ENCODE measurements around the gene KIF26B.

- TF ChIP-seq, protein P1, sequence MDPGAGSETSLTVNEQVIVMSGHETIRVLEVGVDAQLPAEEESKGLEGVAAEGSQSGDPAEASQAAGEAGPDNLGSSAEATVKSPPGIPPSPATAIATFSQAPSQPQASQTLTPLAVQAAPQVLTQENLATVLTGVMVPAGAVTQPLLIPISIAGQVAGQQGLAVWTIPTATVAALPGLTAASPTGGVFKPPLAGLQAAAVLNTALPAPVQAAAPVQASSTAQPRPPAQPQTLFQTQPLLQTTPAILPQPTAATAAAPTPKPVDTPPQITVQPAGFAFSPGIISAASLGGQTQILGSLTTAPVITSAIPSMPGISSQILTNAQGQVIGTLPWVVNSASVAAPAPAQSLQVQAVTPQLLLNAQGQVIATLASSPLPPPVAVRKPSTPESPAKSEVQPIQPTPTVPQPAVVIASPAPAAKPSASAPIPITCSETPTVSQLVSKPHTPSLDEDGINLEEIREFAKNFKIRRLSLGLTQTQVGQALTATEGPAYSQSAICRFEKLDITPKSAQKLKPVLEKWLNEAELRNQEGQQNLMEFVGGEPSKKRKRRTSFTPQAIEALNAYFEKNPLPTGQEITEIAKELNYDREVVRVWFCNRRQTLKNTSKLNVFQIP (CRISPR knock-in tag; IDR thresholded peaks at IDR 0.05; ENCODE audit: borderline replicate concordance, low read depth), result no peak
- TF ChIP-seq, protein P2, sequence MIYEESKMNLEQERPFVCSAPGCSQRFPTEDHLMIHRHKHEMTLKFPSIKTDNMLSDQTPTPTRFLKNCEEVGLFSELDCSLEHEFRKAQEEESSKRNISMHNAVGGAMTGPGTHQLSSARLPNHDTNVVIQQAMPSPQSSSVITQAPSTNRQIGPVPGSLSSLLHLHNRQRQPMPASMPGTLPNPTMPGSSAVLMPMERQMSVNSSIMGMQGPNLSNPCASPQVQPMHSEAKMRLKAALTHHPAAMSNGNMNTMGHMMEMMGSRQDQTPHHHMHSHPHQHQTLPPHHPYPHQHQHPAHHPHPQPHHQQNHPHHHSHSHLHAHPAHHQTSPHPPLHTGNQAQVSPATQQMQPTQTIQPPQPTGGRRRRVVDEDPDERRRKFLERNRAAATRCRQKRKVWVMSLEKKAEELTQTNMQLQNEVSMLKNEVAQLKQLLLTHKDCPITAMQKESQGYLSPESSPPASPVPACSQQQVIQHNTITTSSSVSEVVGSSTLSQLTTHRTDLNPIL (CRISPR knock-in tag; IDR thresholded peaks at IDR 0.05; ENCODE audit: low read depth), result no peak
- TF ChIP-seq PATZ1 (CRISPR knock-in tag; IDR thresholded peaks at IDR 0.05; ENCODE audit: borderline replicate concordance) (no peak), ZFP3 (CRISPR knock-in tag; IDR thresholded peaks at IDR 0.05) (no peak), TOX (CRISPR knock-in tag; IDR thresholded peaks at IDR 0.05; ENCODE audit: borderline replicate concordance) (no peak), GLIS3 (CRISPR knock-in tag; IDR thresholded peaks at IDR 0.05) (no peak)
- TF ChIP-seq, protein P3, sequence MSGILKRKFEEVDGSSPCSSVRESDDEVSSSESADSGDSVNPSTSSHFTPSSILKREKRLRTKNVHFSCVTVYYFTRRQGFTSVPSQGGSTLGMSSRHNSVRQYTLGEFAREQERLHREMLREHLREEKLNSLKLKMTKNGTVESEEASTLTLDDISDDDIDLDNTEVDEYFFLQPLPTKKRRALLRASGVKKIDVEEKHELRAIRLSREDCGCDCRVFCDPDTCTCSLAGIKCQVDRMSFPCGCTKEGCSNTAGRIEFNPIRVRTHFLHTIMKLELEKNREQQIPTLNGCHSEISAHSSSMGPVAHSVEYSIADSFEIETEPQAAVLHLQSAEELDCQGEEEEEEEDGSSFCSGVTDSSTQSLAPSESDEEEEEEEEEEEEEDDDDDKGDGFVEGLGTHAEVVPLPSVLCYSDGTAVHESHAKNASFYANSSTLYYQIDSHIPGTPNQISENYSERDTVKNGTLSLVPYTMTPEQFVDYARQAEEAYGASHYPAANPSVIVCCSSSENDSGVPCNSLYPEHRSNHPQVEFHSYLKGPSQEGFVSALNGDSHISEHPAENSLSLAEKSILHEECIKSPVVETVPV (CRISPR knock-in tag; IDR thresholded peaks at IDR 0.05), result no peak
- TF ChIP-seq, protein P4, sequence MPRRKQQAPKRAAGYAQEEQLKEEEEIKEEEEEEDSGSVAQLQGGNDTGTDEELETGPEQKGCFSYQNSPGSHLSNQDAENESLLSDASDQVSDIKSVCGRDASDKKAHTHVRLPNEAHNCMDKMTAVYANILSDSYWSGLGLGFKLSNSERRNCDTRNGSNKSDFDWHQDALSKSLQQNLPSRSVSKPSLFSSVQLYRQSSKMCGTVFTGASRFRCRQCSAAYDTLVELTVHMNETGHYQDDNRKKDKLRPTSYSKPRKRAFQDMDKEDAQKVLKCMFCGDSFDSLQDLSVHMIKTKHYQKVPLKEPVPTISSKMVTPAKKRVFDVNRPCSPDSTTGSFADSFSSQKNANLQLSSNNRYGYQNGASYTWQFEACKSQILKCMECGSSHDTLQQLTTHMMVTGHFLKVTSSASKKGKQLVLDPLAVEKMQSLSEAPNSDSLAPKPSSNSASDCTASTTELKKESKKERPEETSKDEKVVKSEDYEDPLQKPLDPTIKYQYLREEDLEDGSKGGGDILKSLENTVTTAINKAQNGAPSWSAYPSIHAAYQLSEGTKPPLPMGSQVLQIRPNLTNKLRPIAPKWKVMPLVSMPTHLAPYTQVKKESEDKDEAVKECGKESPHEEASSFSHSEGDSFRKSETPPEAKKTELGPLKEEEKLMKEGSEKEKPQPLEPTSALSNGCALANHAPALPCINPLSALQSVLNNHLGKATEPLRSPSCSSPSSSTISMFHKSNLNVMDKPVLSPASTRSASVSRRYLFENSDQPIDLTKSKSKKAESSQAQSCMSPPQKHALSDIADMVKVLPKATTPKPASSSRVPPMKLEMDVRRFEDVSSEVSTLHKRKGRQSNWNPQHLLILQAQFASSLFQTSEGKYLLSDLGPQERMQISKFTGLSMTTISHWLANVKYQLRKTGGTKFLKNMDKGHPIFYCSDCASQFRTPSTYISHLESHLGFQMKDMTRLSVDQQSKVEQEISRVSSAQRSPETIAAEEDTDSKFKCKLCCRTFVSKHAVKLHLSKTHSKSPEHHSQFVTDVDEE (CRISPR knock-in tag; IDR thresholded peaks at IDR 0.05), result no peak
These were observed 33.6 kb downstream of the KIF26B start for GRCh38 chr1:245188403-245188802.

Measured in SK-N-SH treated with all-trans-retinoic acid at 6 μM for 48 hours (cell line).